HL-60 (cell line): ENCODE results near the gene IL20.

Experiments used
- DNase-seq, 2 experiments: peaks; one replicate each; pipeline ENCODE4 v3.0.0-alpha.2; 2010 to 2020; ENCODE audit warnings: low read depth in 1 of 2, low spot score in 1 of 2
- H3K27ac ChIP-seq: fragments of 250-450 bp; sonication (Bioruptor Pico); replicated peaks from 2 replicates; pipeline ENCODE4 v1.5.1; 2020; ENCODE audit warnings: mild to moderate bottlenecking, moderate library complexity
- H3K27me3 ChIP-seq: fragments of 250-450 bp; sonication (Bioruptor Pico); 2 replicates; pipeline ENCODE4 v1.5.1; 2021; ENCODE audit warnings: mild to moderate bottlenecking, moderate library complexity; ENCODE audit not compliant: insufficient read depth, poor library complexity, severe bottlenecking
- H3K4me3 ChIP-seq: replicated peaks from 2 replicates; pipeline ENCODE4 v1.5.1; 2011; ENCODE audit warnings: mild to moderate bottlenecking, control low read depth, low read length; ENCODE audit not compliant: insufficient read depth
- CTCF ChIP-seq: IDR thresholded peaks from one replicate; pipeline ENCODE4 v1.5.1; 2011; ENCODE audit warnings: low read length, control low read depth, inconsistent platforms; ENCODE audit not compliant: insufficient read depth
- GABPA ChIP-seq: IDR thresholded peaks from 2 replicates; pipeline ENCODE4 v1.6.1; 2012; ENCODE audit warnings: low read depth
- POLR2AphosphoS5 ChIP-seq: IDR thresholded peaks from 2 replicates; pipeline ENCODE4 v1.6.1; 2012; ENCODE audit warnings: low read depth
- REST ChIP-seq: IDR thresholded peaks from 2 replicates; pipeline ENCODE4 v1.6.1; 2012; ENCODE audit warnings: low read depth; ENCODE audit not compliant: insufficient replicate concordance
- SPI1 ChIP-seq: IDR thresholded peaks from 2 replicates; pipeline ENCODE4 v1.6.1; 2012; ENCODE audit warnings: low read depth, mild to moderate bottlenecking, borderline replicate concordance

The IL20 gene

GRCh38 chr1:206872139-206872538 lies 6.7 kb downstream of the IL20 start:
- Histone ChIP-seq H3K4me3 (no peak overlapping the region), H3K27me3 (no peaks in the 10 kb centered on the region), H3K27ac (no peak overlapping the region)
- DNase-seq = no peak
- TF ChIP-seq REST (no peak), POLR2AphosphoS5 (no peak), SPI1 (no peak), GABPA (no peak), CTCF (no peak)

- no peak overlapping the region for H3K4me3 ChIP-seq
- no peak overlapping the region for H3K27ac ChIP-seq
- TF ChIP-seq CTCF = no peak
- TF ChIP-seq SPI1 = no peak
- no peak for TF ChIP-seq POLR2AphosphoS5
- no peak for TF ChIP-seq REST
- no peak for TF ChIP-seq GABPA
- no peak for DNase-seq
- no peaks in the 10 kb centered on the region for H3K27me3 ChIP-seq
Observed at GRCh38 chr1:206873603-206874188, 8.3 kb downstream of the IL20 start.

- no peak for DNase-seq
- H3K4me3 ChIP-seq = no peak overlapping the region
Observed at GRCh38 chr1:206875752-206876377, 10.4 kb downstream of the IL20 start.

More at GRCh38 chr1:206875752-206876377, 10.4 kb downstream of the IL20 start:
- H3K27ac ChIP-seq = no peak overlapping the region
- H3K27me3 ChIP-seq = no peaks in the 10 kb centered on the region
- TF ChIP-seq SPI1 (no peak), CTCF (no peak), GABPA (no peak), POLR2AphosphoS5 (no peak)
